Body of pancreas (tissue), 4 donors: ENCODE results near the gene COBL. TPM values are rescaled to one million over a fixed set of nuclear protein-coding genes. Genes with fewer than 3 reads are reported as not detected.

Experiments used
- ATAC-seq: fragments of 150-250 bp; one replicate; pipeline ENCODE4 v1.9.1; 2016
- DNase-seq, 4 donors: peaks; one replicate each; pipeline ENCODE4 v3.0.0-alpha.2; 2019
- H3K27ac ChIP-seq, 4 donors: fragments of 200-600 bp; sonication (generic); 1 replicate in 3 of 4; 2 replicates in 1 of 4; pipeline versions ENCODE4 v1.5.1 to v1.6.1; 2016 to 2019; ENCODE audit warnings: mild to moderate bottlenecking in 1 of 4, mixed read lengths in 1 of 4, moderate library complexity in 1 of 4
- H3K27me3 ChIP-seq, 2 donors: fragments of 200-600 bp; sonication (generic); one replicate each; pipeline ENCODE4 v1.6.0; 2016; ENCODE audit warnings: mild to moderate bottlenecking in 1 of 2
- H3K36me3 ChIP-seq, 2 donors: fragments of 200-600 bp; sonication (generic); replicated peaks in 1 of 2; 2 replicates each; pipeline ENCODE4 v1.5.1; 2016; ENCODE audit warnings: low read depth in 2 of 2; ENCODE audit not compliant: insufficient read depth in 1 of 2
- H3K4me1 ChIP-seq: fragments of 200-600 bp; sonication (generic); one replicate; pipeline ENCODE4 v1.6.0; 2016
- H3K4me3 ChIP-seq, 2 donors: fragments of 200-600 bp; sonication (generic); 1 replicate in 1 of 2; 2 replicates in 1 of 2; pipeline ENCODE4 v1.5.1; 2016 to 2019
- H3K9me3 ChIP-seq, 3 donors: fragments of 200-600 bp; sonication (generic); 1 replicate in 2 of 3; 2 replicates in 1 of 3; pipeline ENCODE4 v1.5.1; 2016
- CTCF ChIP-seq, 7 experiments: fragments of 450-650 bp in 4 of 7; fragments of 200-600 bp in 3 of 7; sonication (generic) in 3 of 7; IDR thresholded peaks; one replicate each; pipeline ENCODE4 v1.5.1; 2016 to 2019; ENCODE audit warnings: antibody characterized with exemption in 7 of 7
- POLR2A ChIP-seq, 3 donors: fragments of 450-650 bp; IDR thresholded peaks; one replicate each; pipeline ENCODE4 v1.6.1; 2016; ENCODE audit warnings: antibody characterized with exemption in 3 of 3, mild to moderate bottlenecking in 2 of 3
- WGBS, 2 donors: methylation state at CpG; one replicate each; pipeline ENCODE4 v1.1.5; 2017; 5-methylcytosine and 5-hydroxymethylcytosine counted together
- intact Hi-C: fragments of 100-400 bp; cut with DNase I; formaldehyde crosslinking; loops from one replicate; pipeline ENCODE4 v1.15.1; 2023
- total RNA-seq, 2 donors: library from RNA; depleted of rRNA; stranded (reverse); fragments of >200 nt; gene quantifications; one replicate each; pipeline ENCODE4 v1.1.0, GENCODE V29; 2016

COBL gene
- total RNA-seq, 2 donors from 2014 or later, result 22.3 to 25.4 TPM

GRCh38 chr7:51078653-51079052 lies 238.0 kb downstream of the COBL start:
- intact Hi-C loops, result no loop called here
- no peaks in the 10 kb centered on the region for H3K27me3 ChIP-seq
- DNase-seq (no peak), ATAC-seq (no peak)
- no peak overlapping the region for H3K4me3 ChIP-seq
- no peak overlapping the region for H3K27ac ChIP-seq
- TF ChIP-seq POLR2A (IDR thresholded peaks at IDR 0.05) (no peak), CTCF (IDR thresholded peaks at IDR 0.05) (no peak)
- H3K36me3 ChIP-seq, result no peaks in the 10 kb centered on the region
- H3K9me3 ChIP-seq, result no peaks in the 10 kb centered on the region
- peaks cover 33% of the 10 kb centered on the region for H3K4me1 ChIP-seq
- WGBS, 2 donors, result 90 to 99% methylated on average over 2 to 5 of the region's 5 CpGs

GRCh38 chr7:51077987-51078370 lies 238.6 kb downstream of the COBL start:
- TF ChIP-seq CTCF (IDR thresholded peaks at IDR 0.05) (no peak), POLR2A (IDR thresholded peaks at IDR 0.05) (no peak)
- no peak for DNase-seq
- H3K27ac ChIP-seq, result no peak overlapping the region
- H3K4me3 ChIP-seq, result no peak overlapping the region
- peaks cover 36% of the 10 kb centered on the region for H3K4me1 ChIP-seq
- 72 to 96% methylated on average over 3 of the region's 3 CpGs for WGBS, 2 donors
- H3K9me3 ChIP-seq, result no peaks in the 10 kb centered on the region
- ATAC-seq, result no peak
- intact Hi-C loops, result no loop called here
- H3K36me3 ChIP-seq, result no peaks in the 10 kb centered on the region
- H3K27me3 ChIP-seq, result no peaks in the 10 kb centered on the region

GRCh38 chr7:51077316-51077986 lies 239.2 kb downstream of the COBL start:
- no peak for TF ChIP-seq CTCF (IDR thresholded peaks at IDR 0.05)
- TF ChIP-seq POLR2A (IDR thresholded peaks at IDR 0.05), result no peak

GRCh38 chr7:51075681-51076580 lies 240.7 kb downstream of the COBL start:
- intact Hi-C loops, result no loop called here
- H3K4me3 ChIP-seq, result no peak overlapping the region
- H3K36me3 ChIP-seq, result no peaks in the 10 kb centered on the region
- DNase-seq (peak; percentile 85 to 92 (median 90)), ATAC-seq (peak; percentile 98)
- H3K27ac ChIP-seq, result peak overlapping the region; percentile 72 to 82 (median 76)
- H3K9me3 ChIP-seq, result no peaks in the 10 kb centered on the region
- TF ChIP-seq POLR2A (IDR thresholded peaks at IDR 0.05) (peak in 1 of 3 donors; percentile 39), CTCF (IDR thresholded peaks at IDR 0.05) (no peak)
- WGBS, 2 donors, result 36 to 47% methylated on average over 11 of the region's 11 CpGs
- peaks cover 41% of the 10 kb centered on the region for H3K4me1 ChIP-seq
- no peaks in the 10 kb centered on the region for H3K27me3 ChIP-seq

More at GRCh38 chr7:51077316-51077986, 239.2 kb downstream of the COBL start:
- Histone ChIP-seq H3K27me3 (no peaks in the 10 kb centered on the region), H3K4me1 (peaks cover 40% of the 10 kb centered on the region), H3K9me3 (no peaks in the 10 kb centered on the region), H3K27ac (peak overlapping the region in 1 of 4 donors; percentile 37), H3K4me3 (no peak overlapping the region), H3K36me3 (no peaks in the 10 kb centered on the region)
- intact Hi-C loops, result no loop called here
- no peak for DNase-seq
- WGBS, 2 donors, result 64 to 70% methylated on average over 3 of the region's 3 CpGs
- ATAC-seq, result no peak
